NT2/D1 (cell line): ENCODE results near the gene ACTBL2.

Source experiments
- DNase-seq: peaks from one replicate; pipeline ENCODE4 v3.0.0-alpha.2; 2011; ENCODE audit warnings: low read depth, low spot score
- H3K27me3 ChIP-seq: 2 replicates; pipeline ENCODE4 v1.6.0; 2011; ENCODE audit warnings: mild to moderate bottlenecking; ENCODE audit not compliant: insufficient read length, insufficient read depth
- H3K36me3 ChIP-seq: 2 replicates; pipeline ENCODE4 v1.6.1; 2011; ENCODE audit warnings: mild to moderate bottlenecking, low read length, mixed read lengths; ENCODE audit not compliant: insufficient read depth, insufficient read length
- H3K4me1 ChIP-seq: 2 replicates; pipeline ENCODE4 v1.5.1; 2011; ENCODE audit not compliant: insufficient read depth, insufficient read length
- H3K4me3 ChIP-seq: 2 replicates; pipeline ENCODE4 v1.5.1; 2011; ENCODE audit warnings: low read depth; ENCODE audit not compliant: insufficient read length
- H3K9ac ChIP-seq: 2 replicates; pipeline ENCODE4 v1.6.0; 2011; ENCODE audit warnings: low read depth; ENCODE audit not compliant: insufficient read length
- H3K9me3 ChIP-seq: 2 replicates; pipeline ENCODE4 v1.5.1; 2011; ENCODE audit warnings: mild to moderate bottlenecking, low read length; ENCODE audit not compliant: insufficient read depth
- SUZ12 ChIP-seq: IDR thresholded peaks from 2 replicates; pipeline ENCODE4 v1.6.1; 2011; ENCODE audit not compliant: insufficient read length, insufficient read depth; ENCODE audit errors: extremely low read depth
- YY1 ChIP-seq: IDR thresholded peaks from 2 replicates; pipeline ENCODE4 v1.6.1; 2011; ENCODE audit not compliant: insufficient read length, insufficient read depth
- ZNF274 ChIP-seq: IDR thresholded peaks from 2 replicates; pipeline ENCODE4 v1.6.1; 2011; ENCODE audit warnings: mild to moderate bottlenecking, low read depth, low read length

The ACTBL2 gene

DNA sequence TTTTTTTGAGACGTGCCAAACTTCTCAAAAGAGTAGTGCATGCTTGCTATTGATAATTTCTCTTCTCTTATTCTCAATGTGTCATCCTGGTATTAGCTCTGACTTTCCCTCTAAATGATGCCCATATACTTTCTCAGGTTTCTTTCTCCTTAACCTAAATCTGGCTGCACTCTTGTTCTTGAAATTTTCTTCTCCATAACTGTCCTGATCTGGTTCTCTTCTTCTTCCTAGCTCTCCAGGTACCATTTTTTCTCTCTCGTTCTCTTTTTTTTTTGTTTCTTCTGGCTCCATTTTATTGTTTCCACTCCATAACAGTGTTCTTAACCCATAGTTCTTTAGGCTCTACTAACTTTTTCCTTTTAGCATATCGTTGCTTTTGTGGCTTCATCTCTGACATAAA lies 47.9 kb downstream of the ACTBL2 start:
- no peaks in the 10 kb centered on the region for H3K4me1 ChIP-seq
- no peak for DNase-seq
- TF ChIP-seq YY1 (no peak), SUZ12 (no peak), ZNF274 (no peak)
- H3K9ac ChIP-seq, result no peak overlapping the region
- H3K4me3 ChIP-seq, result no peak overlapping the region
- H3K36me3 ChIP-seq, result no peaks in the 10 kb centered on the region
- no peaks in the 10 kb centered on the region for H3K27me3 ChIP-seq
- H3K9me3 ChIP-seq, result no peaks in the 10 kb centered on the region

DNA sequence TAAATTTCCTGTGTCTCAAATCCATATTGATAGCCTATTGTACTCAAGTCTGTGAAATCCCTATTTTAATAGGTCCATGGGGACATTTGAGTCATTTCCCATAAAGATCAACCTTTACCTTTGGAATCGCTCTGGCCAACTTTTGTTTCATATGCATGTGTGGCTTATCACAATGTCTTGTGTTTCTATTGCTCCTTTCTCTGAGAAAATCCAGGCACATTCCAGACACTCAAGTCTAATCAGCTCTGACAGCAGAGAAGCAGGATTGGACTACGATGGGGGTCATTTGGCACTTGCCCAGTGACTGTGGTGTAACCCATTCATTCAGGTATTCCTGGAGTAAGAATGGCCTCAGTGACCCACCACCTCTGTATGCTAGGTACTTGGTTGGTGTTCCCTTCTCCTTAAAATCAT lies 48.4 kb downstream of the ACTBL2 start:
- TF ChIP-seq SUZ12 (no peak), ZNF274 (no peak), YY1 (no peak)
- H3K36me3 ChIP-seq, result no peaks in the 10 kb centered on the region
- no peak for DNase-seq
- H3K27me3 ChIP-seq, result no peaks in the 10 kb centered on the region
- no peak overlapping the region for H3K4me3 ChIP-seq
- H3K4me1 ChIP-seq, result no peaks in the 10 kb centered on the region
- no peak overlapping the region for H3K9ac ChIP-seq
- no peaks in the 10 kb centered on the region for H3K9me3 ChIP-seq

DNA sequence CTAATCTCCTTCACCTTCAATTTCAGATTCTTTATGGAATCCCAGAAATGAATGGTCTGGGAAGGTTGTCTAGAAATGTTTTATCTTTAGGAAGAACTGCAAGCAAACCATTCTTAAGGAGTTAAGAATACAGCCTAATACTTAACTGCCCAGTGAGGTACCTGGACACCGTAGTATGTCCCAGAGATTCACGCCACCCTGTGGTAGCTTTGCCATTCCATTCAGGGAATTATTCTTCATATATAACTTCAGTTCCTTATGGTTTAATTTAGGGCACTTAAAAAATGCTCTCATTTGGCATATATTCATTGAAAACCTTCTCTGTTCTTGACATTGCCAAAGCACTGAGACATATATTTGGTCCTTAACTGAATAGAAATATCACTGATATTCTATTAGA lies 49.7 kb downstream of the ACTBL2 start:
- TF ChIP-seq YY1 (no peak), SUZ12 (no peak), ZNF274 (no peak)
- no peak for DNase-seq
- H3K27me3 ChIP-seq, result no peaks in the 10 kb centered on the region
- H3K9me3 ChIP-seq, result no peaks in the 10 kb centered on the region
- H3K9ac ChIP-seq, result no peak overlapping the region
- no peaks in the 10 kb centered on the region for H3K4me1 ChIP-seq
- no peaks in the 10 kb centered on the region for H3K36me3 ChIP-seq
- H3K4me3 ChIP-seq, result no peak overlapping the region

DNA sequence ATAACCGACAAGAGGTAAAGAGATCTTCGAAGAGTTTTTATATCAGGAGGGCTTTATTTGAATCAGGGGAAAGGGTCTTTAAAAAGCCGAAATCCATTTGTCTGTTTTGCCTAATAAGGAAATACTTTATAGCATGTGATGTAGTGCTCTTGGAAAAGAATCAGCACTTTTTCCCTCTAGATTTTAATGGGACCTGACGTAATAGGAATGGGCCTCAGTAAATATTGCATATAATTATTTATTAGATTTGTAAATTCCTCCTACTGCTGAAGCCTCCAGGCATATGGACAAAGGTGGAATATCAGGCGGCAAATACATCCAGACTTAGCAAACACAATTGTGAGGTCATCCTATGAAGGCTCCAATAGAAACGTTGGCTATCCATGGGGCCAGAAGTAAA lies 50.9 kb downstream of the ACTBL2 start:
- Histone ChIP-seq H3K27me3 (no peaks in the 10 kb centered on the region), H3K4me3 (no peak overlapping the region), H3K9me3 (no peaks in the 10 kb centered on the region), H3K4me1 (no peaks in the 10 kb centered on the region), H3K36me3 (no peaks in the 10 kb centered on the region), H3K9ac (no peak overlapping the region)
- DNase-seq, result no peak
- TF ChIP-seq SUZ12 (no peak), YY1 (no peak), ZNF274 (no peak)
